ENCODE measurements around the gene CES3.
A peak's percentile ranks its signal among the peaks of the same experiment; 100 is the strongest.
"Not testable (repeated sequence)": the region's sequence is repeated elsewhere in the genome, so short reads cannot be mapped to it uniquely, and the experiment has no call there.

CES3 gene

DNA sequence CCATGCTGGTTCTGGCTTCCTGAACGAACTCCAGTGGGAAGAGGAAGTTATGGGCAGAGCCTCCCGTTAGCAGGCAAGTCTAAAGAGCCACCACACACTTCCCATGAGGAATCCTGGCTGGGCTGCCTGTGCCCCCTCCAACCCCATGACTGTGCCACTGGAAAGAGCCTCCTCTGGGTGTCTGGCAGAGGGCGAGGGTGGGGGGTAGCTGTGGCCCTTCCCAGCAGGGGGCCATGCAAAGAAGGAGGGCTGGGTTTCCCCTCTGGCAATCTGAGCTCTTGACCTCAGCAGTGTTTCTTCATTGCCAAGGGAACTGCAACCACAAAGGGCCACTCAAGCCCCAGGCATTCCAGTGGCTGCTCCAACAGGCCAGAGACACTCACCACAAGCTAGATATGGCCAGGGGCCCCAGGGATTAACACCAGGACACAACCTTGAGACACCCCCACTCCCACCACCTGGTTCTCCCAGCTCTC is 34.1 kb upstream of the CES3 start:
- DNase-seq (ENCODE audit: low read depth in 2 of 2): no peak

DNA sequence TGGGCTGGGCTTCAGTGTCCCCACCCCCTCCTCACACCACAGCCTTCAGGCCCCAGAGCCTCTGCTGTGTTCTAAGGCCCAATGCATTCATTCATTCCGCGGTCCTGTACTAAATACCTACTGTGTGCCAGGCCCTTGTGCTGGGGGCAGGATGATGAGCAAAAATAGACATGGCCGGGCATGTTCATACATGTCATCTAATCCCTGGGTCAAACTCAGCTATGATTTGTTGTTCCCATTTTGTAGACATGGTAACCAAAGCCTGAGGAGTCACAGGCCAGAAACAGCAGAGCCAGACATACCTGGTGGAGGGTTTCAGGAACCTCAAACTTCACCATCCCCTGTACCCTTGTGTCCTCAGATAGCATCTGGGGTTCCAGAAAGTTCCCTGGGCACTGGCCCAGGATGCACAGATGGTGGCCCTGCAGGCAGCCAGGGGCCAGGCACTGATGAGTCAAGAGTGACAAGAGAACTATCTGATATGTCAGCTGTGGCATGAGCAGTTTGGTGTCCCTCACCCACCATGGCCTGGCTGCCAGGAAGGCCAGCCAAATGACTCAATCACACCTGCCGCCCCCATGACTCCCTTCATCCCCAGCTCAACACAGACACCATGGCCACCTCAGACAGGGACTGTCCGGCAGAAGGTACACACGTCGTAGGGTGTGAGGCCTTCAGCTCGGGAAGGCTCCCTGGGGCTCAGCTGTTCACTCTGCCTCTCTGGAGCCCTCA is 33.0 kb upstream of the CES3 start:
- no peak for DNase-seq (ENCODE audit: low read depth in 2 of 2)

- DNase-seq (ENCODE audit: low read depth in 2 of 2): peak in 1 of 2 donors; percentile 17
Measured at GRCh38 chr16:66928702-66929388, 32.2 kb upstream of the CES3 start.

DNA sequence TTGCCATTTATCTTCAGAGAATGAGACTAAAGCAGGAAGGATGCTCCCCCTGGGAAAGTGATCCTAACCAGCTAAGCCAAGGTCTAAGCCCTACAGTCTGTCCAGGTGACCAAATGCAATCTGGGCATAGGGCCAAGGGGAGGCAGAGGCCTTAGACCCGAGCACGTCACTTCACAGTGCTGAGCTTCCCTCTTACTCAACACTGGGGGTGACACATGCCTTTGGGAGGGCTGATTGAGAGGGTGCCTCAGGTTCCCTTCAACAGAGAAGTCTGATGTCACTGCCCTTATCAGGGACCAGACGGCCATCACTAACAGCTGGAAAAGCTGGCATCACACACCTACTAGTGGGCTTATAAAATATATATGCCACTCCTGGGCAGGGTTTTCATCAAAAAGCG is 30.9 kb upstream of the CES3 start:
- no peak for DNase-seq (ENCODE audit: low read depth in 2 of 2)

GRCh38 chr16:66931665-66932064 is 29.4 kb upstream of the CES3 start:
- DNase-seq (ENCODE audit: low read depth in 2 of 2): no peak

DNA sequence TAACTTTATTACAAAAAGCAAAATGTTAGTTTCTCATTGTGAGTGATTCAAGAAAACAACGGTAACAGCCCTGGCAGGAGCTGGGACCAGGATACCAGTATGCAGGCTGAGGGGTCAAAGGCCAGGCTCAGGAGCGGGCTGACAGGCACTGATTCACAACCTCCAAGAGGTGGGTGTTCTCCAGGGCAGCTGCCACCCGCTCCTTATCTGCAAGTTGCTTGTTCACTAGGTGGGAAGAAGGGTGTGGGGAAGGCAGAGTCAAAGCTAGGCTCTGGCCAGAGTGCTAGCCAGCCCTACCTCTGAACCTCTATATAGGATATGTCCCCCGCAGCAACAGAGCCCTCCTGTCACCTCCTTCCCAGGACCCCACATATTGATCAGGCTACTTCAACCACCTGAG is 29.0 kb upstream of the CES3 start:
- no peak for DNase-seq (ENCODE audit: low read depth in 2 of 2)

GRCh38 chr16:66933776-66934137 is 27.3 kb upstream of the CES3 start:
- peak; percentile 51 for DNase-seq (ENCODE audit: low read depth in 2 of 2)

DNA sequence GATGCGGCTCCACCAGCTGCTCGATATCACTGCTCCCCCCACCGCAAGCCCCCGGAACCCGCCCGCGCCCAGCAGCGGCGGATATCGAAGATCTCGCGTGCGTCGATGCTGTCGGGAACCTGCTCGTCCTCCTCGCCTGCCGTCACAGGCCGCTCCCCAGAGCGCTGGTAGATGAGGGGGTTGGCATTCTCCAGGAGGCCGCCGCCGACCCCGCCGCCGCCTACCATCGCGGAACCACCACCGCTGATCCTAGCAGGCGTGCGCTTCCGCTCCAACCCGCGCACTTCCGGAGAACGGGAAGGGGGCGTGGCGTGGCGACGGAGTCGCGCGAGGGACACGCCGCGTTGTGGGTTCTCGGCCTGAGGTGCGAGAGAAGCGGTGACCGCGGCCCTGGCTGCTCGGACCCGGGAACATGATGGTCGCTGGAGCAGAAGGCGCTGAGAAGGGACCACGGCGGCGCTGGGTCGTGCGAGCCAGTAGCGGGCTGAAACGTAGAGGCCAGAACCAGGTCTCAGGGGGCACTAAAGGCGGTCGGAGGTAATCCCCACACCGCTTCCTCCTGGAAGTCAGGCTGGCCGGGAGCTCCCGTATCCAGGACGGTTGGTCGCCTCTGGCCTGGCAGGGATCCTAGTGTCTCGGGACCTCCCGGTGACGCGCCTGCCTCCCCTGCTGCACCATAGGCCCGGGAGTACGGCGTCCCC is 26.8 kb upstream of the CES3 start, which contains the start of gene CIAO2B:
Gene CIAO2B (minus strand): TSS at position 265 of the 701 bp plus-strand sequence. CDS start 38 bp downstream, at position 227.
- peak; percentile 76 to 84 for DNase-seq (ENCODE audit: low read depth in 2 of 2)

GRCh38 chr16:66934839-66935313 is 26.2 kb upstream of the CES3 start:
- not testable (repeated sequence) for DNase-seq (ENCODE audit: low read depth in 2 of 2)

- no peak for DNase-seq (ENCODE audit: low read depth in 2 of 2)
Measured at GRCh38 chr16:66935314-66936011, 25.6 kb upstream of the CES3 start, which contains the start of gene CES2. Gene CES2, plus strand, starts transcription at chr16:66935516. Its CDS starts 120 bp downstream, at chr16:66935636.

DNA sequence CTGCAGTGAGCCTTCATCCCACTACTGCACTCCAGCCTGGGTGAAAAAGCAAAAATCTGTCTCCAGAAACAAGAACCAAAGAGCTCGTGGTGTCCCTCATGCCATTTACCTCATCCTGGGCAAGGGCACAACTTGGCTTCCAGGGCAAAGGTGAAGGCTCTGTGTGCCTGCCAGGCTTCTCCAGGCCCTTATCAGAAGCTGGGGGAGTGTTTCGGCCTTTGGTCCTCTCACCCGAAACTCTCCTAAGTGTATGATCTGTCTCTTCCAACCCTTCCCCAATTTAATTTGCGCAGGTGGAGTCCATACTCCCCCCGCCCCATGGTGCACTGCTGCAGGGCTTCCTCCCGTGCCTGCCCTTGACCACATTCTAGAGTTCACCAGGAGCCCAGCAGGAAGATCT is 24.6 kb upstream of the CES3 start:
- DNase-seq (ENCODE audit: low read depth in 2 of 2): no peak

DNA sequence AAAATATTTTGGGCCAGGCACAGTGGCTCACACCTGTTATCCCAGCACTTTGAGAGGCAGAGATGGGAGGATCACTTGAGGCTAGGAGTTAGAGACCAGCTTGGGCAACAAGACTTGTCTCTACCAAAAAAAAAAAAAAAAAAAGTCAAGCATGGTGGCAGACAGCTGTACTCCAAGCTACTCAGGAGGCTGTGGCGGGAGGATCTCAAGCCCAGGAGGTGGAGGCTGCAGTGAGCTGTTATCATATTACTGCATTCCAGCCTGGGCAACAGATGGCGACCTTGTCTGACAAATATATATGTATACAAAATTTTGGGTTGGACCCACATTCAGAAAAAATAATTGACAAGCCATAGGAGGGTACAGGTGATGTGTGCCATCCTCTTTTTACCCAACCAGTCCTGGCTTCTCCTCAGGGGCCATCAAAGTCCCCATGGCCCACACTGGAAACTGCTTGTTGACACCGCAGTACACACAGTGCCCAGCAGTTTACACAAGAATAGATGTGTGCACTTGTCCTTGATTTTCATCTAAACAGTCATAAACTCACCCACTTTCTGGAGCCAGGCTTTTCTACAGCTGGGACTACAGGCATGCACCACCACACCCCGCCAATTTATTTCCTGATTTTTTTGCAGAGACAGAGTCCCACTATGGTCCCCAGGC is 24.0 kb upstream of the CES3 start:
- DNase-seq (ENCODE audit: low read depth in 2 of 2): no peak

DNA sequence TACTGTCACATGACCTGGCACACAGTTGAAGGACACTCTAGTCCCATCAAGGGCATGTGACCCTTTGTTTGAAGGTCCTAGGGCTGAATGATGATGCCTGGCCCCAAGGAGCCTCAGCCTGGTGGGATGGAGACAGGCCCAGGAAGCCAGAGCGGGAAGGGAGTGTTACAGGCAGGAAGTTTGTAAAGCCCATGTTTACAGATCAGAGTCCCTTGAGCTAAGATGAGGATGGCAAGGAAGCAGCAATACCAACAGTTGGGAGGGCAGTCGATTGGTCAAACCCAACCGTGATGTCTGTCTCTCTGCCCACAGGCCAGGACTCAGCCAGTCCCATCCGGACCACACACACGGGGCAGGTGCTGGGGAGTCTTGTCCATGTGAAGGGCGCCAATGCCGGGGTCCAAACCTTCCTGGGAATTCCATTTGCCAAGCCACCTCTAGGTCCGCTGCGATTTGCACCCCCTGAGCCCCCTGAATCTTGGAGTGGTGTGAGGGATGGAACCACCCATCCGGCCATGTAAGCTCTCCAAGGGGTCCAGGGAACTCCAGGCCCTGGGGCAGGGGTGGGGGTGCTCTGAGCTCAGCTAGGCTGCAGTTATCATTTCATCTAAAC is 23.2 kb upstream of the CES3 start:
- DNase-seq (ENCODE audit: low read depth in 2 of 2): no peak

- no peak for DNase-seq (ENCODE audit: low read depth in 2 of 2)
Measured at GRCh38 chr16:66939366-66939765, 21.7 kb upstream of the CES3 start.

- DNase-seq (ENCODE audit: low read depth in 2 of 2): no peak
Measured at GRCh38 chr16:66940236-66940635, 20.8 kb upstream of the CES3 start.

- no peak for DNase-seq (ENCODE audit: low read depth in 2 of 2)
Measured at GRCh38 chr16:66942981-66943380, 18.1 kb upstream of the CES3 start.

- no peak for DNase-seq (ENCODE audit: low read depth in 2 of 2)
Measured at GRCh38 chr16:66943426-66944053, 17.5 kb upstream of the CES3 start.

- DNase-seq (ENCODE audit: low read depth in 2 of 2): no peak
Measured at GRCh38 chr16:66944054-66944441, 17.0 kb upstream of the CES3 start.

- DNase-seq (ENCODE audit: low read depth in 2 of 2): not testable (repeated sequence)
Measured at GRCh38 chr16:66944971-66945370, 16.1 kb upstream of the CES3 start.

DNA sequence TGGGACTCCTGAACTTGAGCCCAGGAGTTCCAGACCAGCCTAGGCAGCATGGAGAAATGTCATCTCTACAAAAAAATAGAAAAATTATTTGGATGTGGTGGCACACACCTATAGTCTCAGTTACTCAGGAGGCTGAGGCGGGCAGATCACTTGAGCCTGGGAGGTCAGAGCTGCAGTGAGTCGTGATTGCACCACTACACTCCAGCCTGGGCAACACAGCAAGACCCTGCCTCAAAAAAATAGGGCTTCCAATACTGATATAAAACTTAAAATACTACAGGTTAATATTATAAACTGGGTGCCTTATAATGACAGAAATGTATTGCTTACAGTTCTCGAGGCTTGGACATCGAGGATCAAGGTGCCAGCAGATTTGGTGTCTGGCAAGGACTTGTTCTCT is 15.1 kb upstream of the CES3 start:
- DNase-seq (ENCODE audit: low read depth in 2 of 2): no peak

All from stimulated activated CD8-positive, alpha-beta memory T cell treated with anti-CD3 and anti-CD28 coated beads, Interleukin-7, amount 100 ng/mL, for 4 hours (primary cell).